ENCODE results near the gene CRYGA. TPM values are rescaled to one million over a fixed set of nuclear protein-coding genes. Genes with fewer than 3 reads are reported as not detected.

Gene CRYGA
- total RNA-seq, 4 donors from 2014 or later: not detected

GRCh38 chr2:208179028-208179609, 15.7 kb upstream of the CRYGA start:
- DNase-seq: no peak
- no peak overlapping the region for H3K4me3 ChIP-seq

GRCh38 chr2:208175840-208176153, 12.4 kb upstream of the CRYGA start:
- intact Hi-C loops (cut with DNase I): no loop called here
- H3K27ac ChIP-seq: no peak overlapping the region

More at GRCh38 chr2:208179028-208179609, 15.7 kb upstream of the CRYGA start:
- 56 to 66% methylated on average over 4 of the region's 4 CpGs for WGBS, 2 donors
- peaks cover 0 to 11% (median 0%) of the 10 kb centered on the region in 4 donors for H3K27me3 ChIP-seq
- H3K4me1 ChIP-seq: peaks cover 0 to 4% (median 0%) of the 10 kb centered on the region in 3 donors
- no peaks in the 10 kb centered on the region for H3K36me3 ChIP-seq
- intact Hi-C loops (cut with DNase I): no loop called here
- TF ChIP-seq CTCF (IDR thresholded peaks at IDR 0.05) (no peak), POLR2A (IDR thresholded peaks at IDR 0.05) (no peak)
- no peak overlapping the region for H3K27ac ChIP-seq
- H3K9me3 ChIP-seq: no peaks in the 10 kb centered on the region

GRCh38 chr2:208175069-208175839, 11.9 kb upstream of the CRYGA start:
- Histone ChIP-seq H3K27ac (no peak overlapping the region), H3K4me3 (no peak overlapping the region), H3K9me3 (no peaks in the 10 kb centered on the region), H3K4me1 (no peaks in the 10 kb centered on the region), H3K36me3 (no peaks in the 10 kb centered on the region), H3K27me3 (no peaks in the 10 kb centered on the region)
- WGBS, 2 donors: 36 to 40% methylated on average over 17 to 20 of the region's 21 CpGs
- TF ChIP-seq POLR2A (IDR thresholded peaks at IDR 0.05) (no peak), CTCF (IDR thresholded peaks at IDR 0.05) (peak; percentile 59 to 85 (median 77))
- DNase-seq: no peak
- intact Hi-C loops (cut with DNase I): no loop called here

More at GRCh38 chr2:208175840-208176153, 12.4 kb upstream of the CRYGA start:
- no peak for TF ChIP-seq CTCF (IDR thresholded peaks at IDR 0.05)
- no peak for TF ChIP-seq POLR2A (IDR thresholded peaks at IDR 0.05)
- H3K4me1 ChIP-seq: no peaks in the 10 kb centered on the region
- H3K36me3 ChIP-seq: no peaks in the 10 kb centered on the region
- no peaks in the 10 kb centered on the region for H3K27me3 ChIP-seq
- H3K9me3 ChIP-seq: no peaks in the 10 kb centered on the region
- 67 to 71% methylated on average over 6 of the region's 6 CpGs for WGBS, 2 donors
- H3K4me3 ChIP-seq: no peak overlapping the region
- no peak for DNase-seq

GRCh38 chr2:208174144-208174543, 10.8 kb upstream of the CRYGA start:
- no peaks in the 10 kb centered on the region for H3K36me3 ChIP-seq
- H3K27ac ChIP-seq: no peak overlapping the region
- no peak for TF ChIP-seq CTCF (IDR thresholded peaks at IDR 0.05)
- no peak for TF ChIP-seq POLR2A (IDR thresholded peaks at IDR 0.05)
- intact Hi-C loops (cut with DNase I): no loop called here
- DNase-seq: no peak
- no peaks in the 10 kb centered on the region for H3K9me3 ChIP-seq
- WGBS, 2 donors: 78 to 84% methylated on average over 9 of the region's 9 CpGs
- H3K4me3 ChIP-seq: no peak overlapping the region
- no peaks in the 10 kb centered on the region for H3K4me1 ChIP-seq
- H3K27me3 ChIP-seq: no peaks in the 10 kb centered on the region

GRCh38 chr2:208172125-208172524, 8.7 kb upstream of the CRYGA start:
- TF ChIP-seq POLR2A (IDR thresholded peaks at IDR 0.05) (no peak), CTCF (IDR thresholded peaks at IDR 0.05) (no peak)
- 56 to 58% methylated on average over 4 of the region's 4 CpGs for WGBS, 2 donors
- Histone ChIP-seq H3K4me1 (no peaks in the 10 kb centered on the region), H3K36me3 (no peaks in the 10 kb centered on the region), H3K27ac (no peak overlapping the region), H3K27me3 (peaks cover 0 to 5% (median 0%) of the 10 kb centered on the region in 4 donors), H3K4me3 (no peak overlapping the region), H3K9me3 (no peaks in the 10 kb centered on the region)
- no peak for DNase-seq
- intact Hi-C loops (cut with DNase I): no loop called here

All from esophagus squamous epithelium (tissue), 5 donors.